IgD-negative memory B cell (primary cell): ENCODE data around the gene CAPN15. TPM values are rescaled to one million over a fixed set of nuclear protein-coding genes. Genes with fewer than 3 reads are reported as not detected.
"Not testable (repeated sequence)": the region's sequence is repeated elsewhere in the genome, so short reads cannot be mapped to it uniquely, and the experiment has no call there.

ENCODE experiments used
- H3K27ac Mint-ChIP-seq, 3 donors: one replicate each; pipeline ENCODE4 v1.8.0; 2020 to 2022; ENCODE audit warnings: mild to moderate bottlenecking in 3 of 3, mixed read lengths in 3 of 3, moderate library complexity in 1 of 3
- H3K27me3 Mint-ChIP-seq: one replicate; pipeline ENCODE4 v1.8.0; 2021; ENCODE audit warnings: mixed read lengths
- H3K36me3 Mint-ChIP-seq: one replicate; pipeline ENCODE4 v1.8.0; 2020; ENCODE audit warnings: mild to moderate bottlenecking, mixed read lengths
- H3K4me1 Mint-ChIP-seq, 3 donors: one replicate each; pipeline ENCODE4 v1.8.0; 2020 to 2022; ENCODE audit warnings: mixed read lengths in 3 of 3, mild to moderate bottlenecking in 1 of 3
- H3K4me3 Mint-ChIP-seq, 4 donors: one replicate each; pipeline ENCODE4 v1.8.0; 2020 to 2022; ENCODE audit warnings: mild to moderate bottlenecking in 4 of 4, mixed read lengths in 4 of 4, moderate library complexity in 3 of 4
- H3K9me3 Mint-ChIP-seq, 3 donors: one replicate each; pipeline ENCODE4 v1.8.0; 2020 to 2021; ENCODE audit warnings: mixed read lengths in 3 of 3, mild to moderate bottlenecking in 1 of 3
- polyA plus RNA-seq: library from polyadenylated mRNA; unstranded; fragments of 300-500 nt; fragmentation: Illumina TruSeq; gene quantifications from one replicate; pipeline ENCODE4 v1.2.3, GENCODE V29; 2021

CAPN15 gene
- polyA plus RNA-seq: 9.1 TPM

DNA sequence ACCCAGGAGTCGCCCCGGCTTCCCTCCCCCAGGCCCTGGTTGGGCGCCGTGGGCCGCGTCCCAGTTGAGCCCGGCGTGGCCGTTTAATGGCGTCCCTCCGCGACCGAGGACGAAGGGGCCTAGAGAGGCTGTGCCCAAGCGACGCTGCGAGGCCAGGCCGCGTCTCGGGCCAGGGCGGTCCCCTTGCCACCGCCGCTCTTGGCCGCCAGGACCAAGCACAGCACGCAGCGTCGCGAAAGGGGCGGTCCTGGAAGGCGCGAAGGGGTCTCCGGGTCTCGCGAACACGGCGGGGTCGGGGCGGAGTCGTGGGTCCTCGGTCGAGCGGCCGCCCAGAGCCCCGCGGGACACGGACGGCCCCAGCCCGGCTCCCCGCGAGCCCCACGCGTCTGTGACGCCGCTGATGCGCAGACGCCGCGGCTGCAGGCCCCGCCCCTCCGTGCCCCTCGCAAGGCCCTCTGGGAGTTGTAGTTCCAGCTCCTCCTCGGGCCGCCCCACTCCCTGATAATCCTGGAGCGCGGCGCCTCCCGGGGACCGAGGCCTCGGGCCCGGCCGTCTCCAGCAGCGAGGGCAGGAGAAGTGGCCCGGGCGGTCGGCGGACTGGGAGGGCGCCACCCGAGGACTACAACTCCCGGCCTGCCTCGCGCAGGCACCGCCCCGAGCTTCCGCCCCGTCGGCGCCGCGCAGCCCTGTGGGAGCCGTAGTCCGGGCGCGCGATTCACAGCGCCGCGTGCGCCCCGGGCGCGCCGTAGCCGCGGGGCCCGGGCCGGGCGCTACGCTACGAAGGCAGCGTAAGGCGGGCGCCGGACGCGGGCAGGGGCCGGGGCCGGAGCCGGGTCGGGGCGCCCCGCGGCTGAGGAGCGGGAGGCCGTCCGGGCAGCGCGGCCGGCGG, at the start of gene CAPN15:
CAPN15 (plus strand) TSS at position 698 of the 889 bp plus-strand sequence. CDS start 19,127 bp downstream, outside the sequence.
- peak within 1 kb of the TSS; percentile 86 to 95 (median 94) for H3K4me3 Mint-ChIP-seq
- H3K4me1 Mint-ChIP-seq: peaks cover 9 to 19% (median 15%) of the 10 kb centered on the region in 3 donors
- no peaks in the 10 kb centered on the region for H3K9me3 Mint-ChIP-seq
- no peaks in the 10 kb centered on the region for H3K27me3 Mint-ChIP-seq
- H3K27ac Mint-ChIP-seq: peak within 1 kb of the TSS; percentile 86 to 88 (median 88)
- no peaks in the 10 kb centered on the region for H3K36me3 Mint-ChIP-seq

- H3K4me3 Mint-ChIP-seq, H3K4me1 Mint-ChIP-seq, H3K9me3 Mint-ChIP-seq, H3K36me3 Mint-ChIP-seq, H3K27ac Mint-ChIP-seq, H3K27me3 Mint-ChIP-seq: not testable (repeated sequence)
Observed at GRCh38 chr16:478287-478686, 49.2 kb upstream of the CAPN15 start.

GRCh38 chr16:482468-483185, 44.9 kb upstream of the CAPN15 start:
- H3K4me1 Mint-ChIP-seq: peaks cover 0 to 2% (median 0%) of the 10 kb centered on the region in 3 donors
- H3K9me3 Mint-ChIP-seq: no peaks in the 10 kb centered on the region
- H3K36me3 Mint-ChIP-seq: peaks cover 1% of the 10 kb centered on the region
- H3K4me3 Mint-ChIP-seq: no peak overlapping the region
- no peak overlapping the region for H3K27ac Mint-ChIP-seq
- H3K27me3 Mint-ChIP-seq: peaks cover 5% of the 10 kb centered on the region

DNA sequence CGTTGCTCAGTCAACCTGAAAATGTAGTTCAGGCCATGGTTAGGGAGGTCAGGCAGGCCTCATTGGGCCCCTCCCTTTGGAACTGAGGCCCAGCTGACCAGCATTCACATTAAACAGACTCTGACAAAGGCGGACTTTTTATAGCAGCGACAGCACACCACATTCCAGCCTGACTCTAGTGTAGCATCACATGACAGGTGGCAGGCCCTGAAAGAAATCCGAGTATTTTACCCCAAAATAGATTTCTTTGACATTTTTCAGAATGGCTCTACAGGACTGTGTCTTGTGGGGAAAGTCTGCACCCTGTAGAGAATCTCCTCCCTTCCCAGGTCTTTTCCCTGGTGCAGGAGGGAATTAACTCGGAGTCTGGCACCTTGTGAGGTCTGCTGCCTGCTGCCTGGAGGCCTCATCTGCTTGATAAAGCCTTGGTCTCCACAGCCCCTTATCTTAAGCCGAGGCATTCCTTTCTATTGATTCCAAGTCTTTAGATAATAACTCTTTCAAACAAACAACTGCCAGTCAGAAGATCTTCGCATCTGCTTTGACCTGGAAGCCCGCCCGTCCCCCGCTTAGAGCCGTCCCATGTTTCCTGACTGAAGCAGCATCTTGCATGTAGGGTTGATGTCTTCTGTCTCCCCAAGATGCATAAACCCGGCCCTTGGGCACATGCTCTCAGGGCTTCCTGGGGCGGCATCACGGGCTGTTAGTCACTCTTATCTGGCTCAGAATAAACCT, 44.0 kb upstream of the CAPN15 start:
- peaks cover 3% of the 10 kb centered on the region for H3K36me3 Mint-ChIP-seq
- H3K27ac Mint-ChIP-seq: no peak overlapping the region
- no peaks in the 10 kb centered on the region for H3K9me3 Mint-ChIP-seq

GRCh38 chr16:489606-490005, 37.9 kb upstream of the CAPN15 start:
- Mint-ChIP-seq H3K9me3 (no peaks in the 10 kb centered on the region), H3K27ac (no peak overlapping the region), H3K36me3 (peaks cover 6% of the 10 kb centered on the region), H3K4me3 (no peak overlapping the region), H3K27me3 (peaks cover 9% of the 10 kb centered on the region), H3K4me1 (peaks cover 0 to 12% (median 3%) of the 10 kb centered on the region in 3 donors)

More for the DNA sequence above, 44.0 kb upstream of the CAPN15 start:
- Mint-ChIP-seq H3K27me3 (peaks cover 5% of the 10 kb centered on the region), H3K4me1 (peaks cover 0 to 2% (median 0%) of the 10 kb centered on the region in 3 donors), H3K4me3 (no peak overlapping the region)

DNA sequence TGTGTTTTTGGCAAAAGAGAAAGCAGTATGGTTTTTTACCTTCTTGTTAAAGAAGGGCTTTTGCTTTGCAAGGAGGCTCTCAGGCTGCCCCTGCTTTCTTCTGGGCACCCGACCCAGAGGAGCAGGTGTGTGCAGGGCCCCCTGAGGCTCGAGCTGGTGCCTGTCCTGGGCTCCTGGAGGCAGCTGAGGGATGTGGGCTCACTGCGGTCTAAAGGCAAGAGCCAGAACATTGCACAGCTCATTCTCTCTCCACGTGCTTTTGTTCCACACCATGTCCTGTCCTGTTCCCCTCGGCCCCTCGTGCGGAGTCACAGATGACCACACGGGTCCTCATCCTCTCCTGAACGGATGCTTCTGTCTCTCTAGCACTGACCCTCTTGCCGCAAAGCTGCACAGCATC, 36.7 kb upstream of the CAPN15 start:
- H3K27ac Mint-ChIP-seq: peak overlapping the region in 1 of 3 donors; percentile 50
- peaks cover 6% of the 10 kb centered on the region for H3K36me3 Mint-ChIP-seq
- peaks cover 9% of the 10 kb centered on the region for H3K27me3 Mint-ChIP-seq
- H3K4me1 Mint-ChIP-seq: peaks cover 0 to 12% (median 4%) of the 10 kb centered on the region in 3 donors
- no peaks in the 10 kb centered on the region for H3K9me3 Mint-ChIP-seq
- peak overlapping the region in 1 of 4 donors; percentile 39 for H3K4me3 Mint-ChIP-seq

GRCh38 chr16:491220-491919, 36.1 kb upstream of the CAPN15 start:
- peaks cover 8% of the 10 kb centered on the region for H3K27me3 Mint-ChIP-seq
- H3K4me3 Mint-ChIP-seq: peak overlapping the region in 1 of 4 donors; percentile 39
- peak overlapping the region in 1 of 3 donors; percentile 50 for H3K27ac Mint-ChIP-seq
- peaks cover 6% of the 10 kb centered on the region for H3K36me3 Mint-ChIP-seq
- H3K4me1 Mint-ChIP-seq: peaks cover 0 to 12% (median 4%) of the 10 kb centered on the region in 3 donors
- no peaks in the 10 kb centered on the region for H3K9me3 Mint-ChIP-seq

DNA sequence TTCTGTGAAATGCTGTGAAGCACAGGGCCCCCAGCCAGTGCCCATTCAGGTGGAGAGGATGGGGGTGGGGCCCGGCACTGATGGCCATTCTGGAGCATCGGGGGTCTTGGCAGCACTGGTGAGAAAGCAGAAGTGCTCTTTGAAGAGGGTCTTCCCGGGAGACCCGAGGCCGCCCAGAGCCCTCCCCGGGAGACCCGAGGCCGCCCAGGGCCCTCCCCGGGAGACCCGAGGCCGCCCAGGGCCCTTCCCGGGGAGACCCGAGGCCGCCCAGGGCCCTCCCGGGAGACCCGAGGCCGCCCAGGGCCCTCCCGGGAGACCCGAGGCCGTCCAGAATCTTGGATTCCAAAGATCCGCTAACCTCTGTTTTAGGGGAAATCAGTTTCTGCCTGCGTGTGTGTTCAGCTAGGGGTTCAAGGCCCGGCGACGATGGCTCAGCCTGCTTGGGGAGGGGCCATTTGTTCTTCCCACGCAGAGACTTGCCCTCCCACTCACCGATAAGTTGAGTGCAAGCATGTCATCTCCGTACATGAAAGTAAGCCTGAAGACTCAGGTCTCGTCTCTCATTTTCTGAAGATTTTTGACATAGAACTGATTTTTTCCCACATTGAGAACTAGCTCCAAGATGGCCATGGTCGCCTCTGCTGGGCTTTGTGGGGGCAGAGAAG, 35.2 kb upstream of the CAPN15 start:
- Mint-ChIP-seq H3K36me3 (peaks cover 8% of the 10 kb centered on the region), H3K27me3 (peaks cover 4% of the 10 kb centered on the region), H3K4me3 (peak overlapping the region in 1 of 4 donors; percentile 78), H3K4me1 (peaks cover 0 to 10% (median 4%) of the 10 kb centered on the region in 3 donors), H3K9me3 (no peaks in the 10 kb centered on the region), H3K27ac (no peak overlapping the region)

DNA sequence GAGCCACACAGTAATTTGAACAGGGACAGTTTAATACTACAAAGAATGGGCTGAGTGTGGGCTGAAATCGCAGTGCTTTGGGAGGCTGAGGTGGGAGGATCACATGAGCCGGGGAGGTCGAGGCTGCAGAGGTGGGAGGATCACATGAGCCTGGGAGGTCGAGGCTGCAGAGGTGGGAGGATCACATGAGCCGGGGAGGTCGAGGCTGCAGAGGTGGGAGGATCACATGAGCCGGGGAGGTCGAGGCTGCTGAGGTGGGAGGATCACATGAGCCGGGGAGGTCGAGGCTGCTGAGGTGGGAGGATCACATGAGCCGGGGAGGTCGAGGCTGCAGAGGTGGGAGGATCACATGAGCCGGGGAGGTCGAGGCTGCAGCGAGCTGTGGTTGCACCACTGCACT, 32.8 kb upstream of the CAPN15 start:
- H3K9me3 Mint-ChIP-seq, H3K27ac Mint-ChIP-seq, H3K4me3 Mint-ChIP-seq, H3K27me3 Mint-ChIP-seq, H3K36me3 Mint-ChIP-seq: not testable (repeated sequence)
- H3K4me1 Mint-ChIP-seq: peaks cover 0 to 10% (median 4%) of the 10 kb centered on the region in 3 donors

- Mint-ChIP-seq H3K27me3 (peaks cover 4% of the 10 kb centered on the region), H3K4me3 (no peak overlapping the region), H3K4me1 (peaks cover 0 to 10% (median 4%) of the 10 kb centered on the region in 3 donors), H3K27ac (no peak overlapping the region), H3K36me3 (peaks cover 2% of the 10 kb centered on the region), H3K9me3 (no peaks in the 10 kb centered on the region)
Observed at GRCh38 chr16:495127-495748, 32.3 kb upstream of the CAPN15 start.

DNA sequence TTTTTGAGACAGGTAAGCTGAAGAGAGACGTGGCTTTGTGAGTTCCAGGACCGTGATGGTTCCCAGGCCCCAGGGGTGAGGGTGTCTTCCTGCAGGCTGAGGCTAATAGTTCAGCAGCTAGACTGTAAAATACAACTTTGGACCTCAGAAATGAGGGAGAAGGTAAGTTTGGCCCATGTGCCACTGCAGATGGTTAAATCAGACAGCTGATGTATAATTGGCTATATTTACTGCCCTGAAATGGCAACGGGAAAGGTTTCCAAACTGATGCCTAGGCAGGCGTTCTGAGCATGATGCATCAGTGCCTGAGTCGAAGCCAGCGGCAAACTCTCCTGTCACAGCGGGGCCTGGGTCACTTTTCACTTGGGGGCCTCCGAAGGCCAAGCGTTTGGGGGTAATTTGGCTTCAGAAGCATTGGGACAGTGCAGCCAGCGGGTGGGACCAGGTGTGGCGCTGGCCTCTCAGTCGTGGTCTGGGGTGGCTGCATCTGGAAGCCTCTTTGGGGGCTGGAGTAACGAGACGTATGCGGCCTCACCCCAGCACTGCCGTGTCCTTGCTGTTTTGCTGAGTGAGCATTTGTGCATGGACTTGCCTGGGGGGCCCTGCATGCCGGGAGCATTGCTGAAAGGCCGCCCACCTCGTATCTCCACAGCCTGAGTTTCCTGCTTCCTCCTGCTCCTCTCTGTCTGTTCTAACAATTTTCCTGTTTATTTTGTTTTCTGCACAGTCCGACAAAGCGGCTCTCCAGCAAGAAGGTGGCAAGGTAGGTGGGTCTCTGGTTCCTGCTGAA, 31.2 kb upstream of the CAPN15 start:
- no peak overlapping the region for H3K27ac Mint-ChIP-seq
- peaks cover 4% of the 10 kb centered on the region for H3K27me3 Mint-ChIP-seq
- H3K36me3 Mint-ChIP-seq: peaks cover 1% of the 10 kb centered on the region
- H3K4me1 Mint-ChIP-seq: peaks cover 0 to 8% (median 2%) of the 10 kb centered on the region in 3 donors
- no peak overlapping the region for H3K4me3 Mint-ChIP-seq
- no peaks in the 10 kb centered on the region for H3K9me3 Mint-ChIP-seq

DNA sequence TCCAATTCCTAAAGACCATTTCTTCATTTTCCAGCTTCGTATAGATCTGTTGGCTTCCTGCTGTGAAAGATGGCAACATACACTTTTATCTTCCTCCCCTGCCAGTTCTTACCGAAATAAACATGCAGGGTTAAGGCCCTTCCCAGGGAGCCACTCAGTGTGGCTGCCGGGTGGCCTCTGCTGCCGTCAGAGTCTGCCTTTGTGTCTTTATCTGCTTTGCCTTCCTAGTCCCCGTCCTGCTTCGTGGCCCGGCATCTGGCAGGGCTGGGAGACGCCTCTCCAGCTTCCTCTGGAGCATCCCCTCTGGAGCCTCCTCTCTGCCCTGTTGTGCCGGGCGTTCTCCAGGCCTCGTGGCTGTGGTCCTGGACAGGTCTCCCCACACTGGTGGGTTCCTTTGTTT, 30.3 kb upstream of the CAPN15 start:
- Mint-ChIP-seq H3K27ac (no peak overlapping the region), H3K4me3 (no peak overlapping the region), H3K9me3 (no peaks in the 10 kb centered on the region), H3K36me3 (peaks cover 1% of the 10 kb centered on the region), H3K27me3 (no peaks in the 10 kb centered on the region), H3K4me1 (peaks cover 0 to 2% (median 0%) of the 10 kb centered on the region in 3 donors)

DNA sequence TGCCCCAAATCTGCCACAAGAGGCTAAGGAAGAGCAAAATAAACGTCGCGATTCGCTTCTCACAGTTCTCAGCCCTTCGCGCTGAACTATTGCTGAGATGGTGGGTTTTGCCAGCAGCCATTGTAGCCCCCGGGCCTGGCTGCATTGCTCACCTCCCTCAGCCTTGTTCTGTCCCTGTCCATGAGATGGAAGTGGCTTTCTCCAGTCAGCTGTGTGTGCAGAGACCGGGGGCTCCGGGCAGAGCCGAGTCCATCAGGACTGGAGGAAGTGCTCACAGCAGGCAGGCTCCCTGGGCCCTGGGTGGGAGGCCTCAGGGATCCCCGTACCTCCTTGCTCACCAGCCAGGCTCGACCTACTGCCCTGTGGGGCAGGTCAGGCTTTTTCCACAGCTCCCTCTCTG, 27.6 kb upstream of the CAPN15 start:
- H3K4me3 Mint-ChIP-seq: peak overlapping the region in 1 of 4 donors; percentile 60
- H3K36me3 Mint-ChIP-seq: peaks cover 1% of the 10 kb centered on the region
- H3K27me3 Mint-ChIP-seq: no peaks in the 10 kb centered on the region
- H3K27ac Mint-ChIP-seq: peak overlapping the region in 1 of 3 donors; percentile 18
- H3K4me1 Mint-ChIP-seq: no peaks in the 10 kb centered on the region
- H3K9me3 Mint-ChIP-seq: no peaks in the 10 kb centered on the region
